Fibroblast of lung (primary cell): ENCODE measurements around the gene RB1. TPM values are rescaled to one million over a fixed set of nuclear protein-coding genes. Genes with fewer than 3 reads are reported as not detected.
A peak's percentile ranks its signal among the peaks of the same experiment; 100 is the strongest.

Experiments
- DNase-seq, 2 donors: peaks; one replicate each; pipeline versions ENCODE4 v3.0.0 to v3.0.0-alpha.2; 2010; ENCODE audit warnings: low read depth in 2 of 2
- H2AFZ ChIP-seq: 2 replicates; pipeline ENCODE4 v1.5.1; 2012; ENCODE audit warnings: low read length, control low read depth, inconsistent platforms
- H3K27ac ChIP-seq: 2 replicates; pipeline ENCODE4 v1.5.1; 2011; ENCODE audit warnings: low read length, control low read depth; ENCODE audit not compliant: insufficient read depth
- H3K27me3 ChIP-seq: 2 replicates; pipeline ENCODE4 v1.5.1; 2011; ENCODE audit warnings: mild to moderate bottlenecking, low read length; ENCODE audit not compliant: control insufficient read depth, insufficient read depth
- H3K36me3 ChIP-seq: 2 replicates; pipeline ENCODE4 v1.5.1; 2011; ENCODE audit warnings: low read length; ENCODE audit not compliant: control insufficient read depth, insufficient read depth
- H3K4me1 ChIP-seq: 2 replicates; pipeline ENCODE4 v1.5.1; 2011; ENCODE audit warnings: low read length; ENCODE audit not compliant: control insufficient read depth, insufficient read depth; ENCODE audit errors: extremely low read depth
- H3K4me2 ChIP-seq: 2 replicates; pipeline ENCODE4 v1.5.1; 2011; ENCODE audit warnings: low read length, control low read depth; ENCODE audit not compliant: insufficient read depth; ENCODE audit errors: extremely low read depth
- H3K4me3 ChIP-seq, 4 experiments: fragments of 200-600 bp in 1 of 4; sonication (generic) in 1 of 4; replicated peaks in 1 of 4; 2 replicates each; pipeline ENCODE4 v1.5.1; 2011 to 2016; ENCODE audit warnings: low read length in 4 of 4, low read depth in 3 of 4, mild to moderate bottlenecking in 3 of 4, control low read depth in 2 of 4, inconsistent platforms in 1 of 4, mixed read lengths in 1 of 4; ENCODE audit not compliant: insufficient read depth in 1 of 4; ENCODE audit errors: control extremely low read depth in 1 of 4
- H3K79me2 ChIP-seq: 2 replicates; pipeline ENCODE4 v1.5.1; 2012; ENCODE audit warnings: mild to moderate bottlenecking, low read length, inconsistent platforms; ENCODE audit not compliant: control insufficient read depth, insufficient read depth
- H3K9ac ChIP-seq: 2 replicates; pipeline ENCODE4 v1.5.1; 2011; ENCODE audit warnings: mild to moderate bottlenecking, low read length, control low read depth; ENCODE audit not compliant: insufficient read depth
- H3K9me3 ChIP-seq: 2 replicates; pipeline ENCODE4 v1.5.1; 2012; ENCODE audit warnings: low read depth, low read length; ENCODE audit not compliant: control insufficient read depth, insufficient read depth
- H4K20me1 ChIP-seq: 2 replicates; pipeline ENCODE4 v1.5.1; 2011; ENCODE audit warnings: low read length; ENCODE audit not compliant: control insufficient read depth, insufficient read depth; ENCODE audit errors: extremely low read depth
- EZH2 ChIP-seq: IDR thresholded peaks from 2 replicates; pipeline ENCODE4 v1.5.1; 2012; ENCODE audit warnings: low read length, control low read depth, mild to moderate bottlenecking; ENCODE audit errors: missing control alignments
- polyA plus RNA-seq, 2 donors: library from polyadenylated mRNA; depleted of rRNA in 1 of 2; stranded (reverse) in 1 of 2; unstranded in 1 of 2; fragments of >200 nt; gene quantifications; 2 replicates each; pipeline ENCODE4 v1.2.1, GENCODE V29; 2011 to 2012; ENCODE audit warnings: missing spikeins in 1 of 2
- total RNA-seq: library from RNA; depleted of rRNA; stranded (reverse); fragments of >200 nt; gene quantifications from 2 replicates; pipeline ENCODE4 v1.2.1, GENCODE V29; 2014
- TF ChIP-seq, protein P1 (sequence below), 2 donors: IDR thresholded peaks in 1 of 2; conservative IDR thresholded peaks in 1 of 2; 1 replicate in 1 of 2; 2 replicates in 1 of 2; pipeline ENCODE4 v1.5.1; 2011 to 2012; ENCODE audit warnings: low read length in 2 of 2, control low read depth in 1 of 2, inconsistent platforms in 1 of 2, low read depth in 1 of 2, mild to moderate bottlenecking in 1 of 2

RB1 gene
- total and polyA plus RNA-seq, 2 donors (not counting 1 experiment from before 2014, with no cell fraction given), result 31.9 to 39.7 TPM

GRCh38 chr13:48505012-48505411 is 201.5 kb downstream of the RB1 start:
- H3K4me2 ChIP-seq, result no peak overlapping the region
- no peak overlapping the region for H2AFZ ChIP-seq
- H3K27me3 ChIP-seq, result no peaks in the 10 kb centered on the region
- no peak overlapping the region for H3K27ac ChIP-seq
- H3K4me1 ChIP-seq, result peaks cover 7% of the 10 kb centered on the region
- H3K79me2 ChIP-seq, result no peaks in the 10 kb centered on the region
- no peak for DNase-seq
- no peak overlapping the region for H3K9ac ChIP-seq
- H3K9me3 ChIP-seq, result no peaks in the 10 kb centered on the region
- H3K36me3 ChIP-seq, result peaks cover 1% of the 10 kb centered on the region
- H4K20me1 ChIP-seq, result no peaks in the 10 kb centered on the region
- TF ChIP-seq EZH2, result no peak
- TF ChIP-seq, protein P1, sequence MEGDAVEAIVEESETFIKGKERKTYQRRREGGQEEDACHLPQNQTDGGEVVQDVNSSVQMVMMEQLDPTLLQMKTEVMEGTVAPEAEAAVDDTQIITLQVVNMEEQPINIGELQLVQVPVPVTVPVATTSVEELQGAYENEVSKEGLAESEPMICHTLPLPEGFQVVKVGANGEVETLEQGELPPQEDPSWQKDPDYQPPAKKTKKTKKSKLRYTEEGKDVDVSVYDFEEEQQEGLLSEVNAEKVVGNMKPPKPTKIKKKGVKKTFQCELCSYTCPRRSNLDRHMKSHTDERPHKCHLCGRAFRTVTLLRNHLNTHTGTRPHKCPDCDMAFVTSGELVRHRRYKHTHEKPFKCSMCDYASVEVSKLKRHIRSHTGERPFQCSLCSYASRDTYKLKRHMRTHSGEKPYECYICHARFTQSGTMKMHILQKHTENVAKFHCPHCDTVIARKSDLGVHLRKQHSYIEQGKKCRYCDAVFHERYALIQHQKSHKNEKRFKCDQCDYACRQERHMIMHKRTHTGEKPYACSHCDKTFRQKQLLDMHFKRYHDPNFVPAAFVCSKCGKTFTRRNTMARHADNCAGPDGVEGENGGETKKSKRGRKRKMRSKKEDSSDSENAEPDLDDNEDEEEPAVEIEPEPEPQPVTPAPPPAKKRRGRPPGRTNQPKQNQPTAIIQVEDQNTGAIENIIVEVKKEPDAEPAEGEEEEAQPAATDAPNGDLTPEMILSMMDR (conservative IDR thresholded peaks at IDR 0.05 in 1 of 2, IDR thresholded peaks at IDR 0.05 in 1 of 2; ENCODE audit: low read depth in 1 of 2, low read length in 2 of 2), result no peak
- H3K4me3 ChIP-seq, result no peak overlapping the region

DNA sequence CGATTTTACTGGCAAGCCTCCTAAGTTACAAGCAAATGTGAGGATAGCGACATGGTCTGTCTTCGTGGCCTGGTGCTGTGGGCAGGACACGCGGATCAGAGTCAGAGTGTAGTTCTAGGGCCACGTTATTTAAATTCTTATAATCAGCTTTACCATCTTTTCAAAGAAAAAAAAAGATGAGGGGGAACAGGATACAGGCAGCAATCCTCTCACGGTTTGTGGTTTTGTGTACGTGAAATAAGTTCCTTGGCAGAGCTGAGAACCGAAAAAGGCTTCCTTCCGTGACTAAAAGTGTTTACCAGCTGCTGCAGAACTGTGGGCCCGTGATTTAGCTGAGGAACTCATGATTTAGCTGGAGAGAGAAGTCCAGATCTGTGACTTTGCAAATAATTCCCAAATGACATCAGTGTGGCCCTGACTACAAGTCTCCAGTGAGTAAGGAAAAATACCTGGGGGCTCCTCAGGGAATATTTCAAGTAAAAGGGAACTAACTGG is 202.1 kb downstream of the RB1 start:
- DNase-seq, result peak in 1 of 2 donors; percentile 52
- no peak overlapping the region for H3K4me2 ChIP-seq
- H3K36me3 ChIP-seq, result peaks cover 1% of the 10 kb centered on the region
- no peak overlapping the region for H3K4me3 ChIP-seq
- H2AFZ ChIP-seq, result peak overlapping the region; percentile 0
- H3K9me3 ChIP-seq, result no peaks in the 10 kb centered on the region
- peak overlapping the region; percentile 26 for H3K27ac ChIP-seq
- peaks cover 5% of the 10 kb centered on the region for H3K4me1 ChIP-seq
- no peaks in the 10 kb centered on the region for H3K27me3 ChIP-seq
- H3K79me2 ChIP-seq, result no peaks in the 10 kb centered on the region
- TF ChIP-seq, protein P1 (conservative IDR thresholded peaks at IDR 0.05 in 1 of 2, IDR thresholded peaks at IDR 0.05 in 1 of 2; ENCODE audit: low read depth in 1 of 2, low read length in 2 of 2), result no peak
- TF ChIP-seq EZH2, result no peak
- H4K20me1 ChIP-seq, result no peaks in the 10 kb centered on the region
- H3K9ac ChIP-seq, result no peak overlapping the region

- Histone ChIP-seq H3K9ac (no peak overlapping the region), H2AFZ (peak overlapping the region; percentile 0)
- DNase-seq, result no peak
Observed at GRCh38 chr13:48506092-48506701, 202.6 kb downstream of the RB1 start.

More at GRCh38 chr13:48506092-48506701, 202.6 kb downstream of the RB1 start:
- Histone ChIP-seq H3K27me3 (no peaks in the 10 kb centered on the region), H3K4me3 (no peak overlapping the region), H3K36me3 (peaks cover 1% of the 10 kb centered on the region), H3K4me1 (peaks cover 2% of the 10 kb centered on the region), H4K20me1 (no peaks in the 10 kb centered on the region), H3K9me3 (no peaks in the 10 kb centered on the region), H3K79me2 (no peaks in the 10 kb centered on the region), H3K27ac (peak overlapping the region; percentile 26), H3K4me2 (no peak overlapping the region)
- TF ChIP-seq, protein P1 (conservative IDR thresholded peaks at IDR 0.05 in 1 of 2, IDR thresholded peaks at IDR 0.05 in 1 of 2; ENCODE audit: low read depth in 1 of 2, low read length in 2 of 2), result no peak
